Neural progenitor cell (in vitro differentiated cells): ENCODE data around the gene GPS1. TPM values are rescaled to one million over a fixed set of nuclear protein-coding genes. Genes with fewer than 3 reads are reported as not detected.

ENCODE experiments used
- DNase-seq: peaks from one replicate; pipeline ENCODE4 v3.0.0-alpha.2; 2016; ENCODE audit warnings: low spot score
- H2AFZ ChIP-seq: fragments of 200-600 bp; sonication (generic); replicated peaks from 2 replicates; pipeline ENCODE4 v1.6.1; 2016; ENCODE audit warnings: antibody characterized with exemption
- H3F3A ChIP-seq: fragments of 200-600 bp; sonication (generic); 2 replicates; pipeline ENCODE4 v1.6.1; 2016; ENCODE audit warnings: antibody characterized with exemption, low read depth
- H3K27ac ChIP-seq: fragments of 200-600 bp; sonication (generic); 2 replicates; pipeline ENCODE4 v1.5.1; 2016; ENCODE audit warnings: mild to moderate bottlenecking
- H3K27me3 ChIP-seq: fragments of 200-600 bp; sonication (generic); 2 replicates; pipeline ENCODE4 v1.6.1; 2016; ENCODE audit warnings: mild to moderate bottlenecking, moderate library complexity
- H3K36me3 ChIP-seq: fragments of 200-600 bp; sonication (generic); 2 replicates; pipeline ENCODE4 v1.5.1; 2016
- H3K4me1 ChIP-seq: fragments of 200-600 bp; sonication (generic); 2 replicates; pipeline ENCODE4 v1.6.1; 2016; ENCODE audit warnings: mixed run types
- H3K4me2 ChIP-seq: fragments of 200-600 bp; sonication (generic); 2 replicates; pipeline ENCODE4 v1.6.1; 2016
- H3K4me3 ChIP-seq: fragments of 200-600 bp; sonication (generic); 2 replicates; pipeline ENCODE4 v1.5.1; 2016
- H3K79me2 ChIP-seq: fragments of 200-600 bp; sonication (generic); 2 replicates; pipeline ENCODE4 v1.6.1; 2016; ENCODE audit warnings: low read depth
- H3K9ac ChIP-seq: fragments of 200-600 bp; sonication (generic); 2 replicates; pipeline ENCODE4 v1.6.1; 2016
- H3K9me3 ChIP-seq: fragments of 200-600 bp; sonication (generic); 2 replicates; pipeline ENCODE4 v1.5.1; 2016; ENCODE audit warnings: low read depth
- H4K20me1 ChIP-seq: fragments of 200-600 bp; sonication (generic); 2 replicates; pipeline ENCODE4 v1.6.1; 2016; ENCODE audit warnings: low read depth
- H3K27ac Mint-ChIP-seq: 3 replicates; pipeline ENCODE4 v1.8.0; 2021; ENCODE audit warnings: mixed read lengths
- H3K27me3 Mint-ChIP-seq: 2 replicates; pipeline ENCODE4 v1.8.0; 2022; ENCODE audit warnings: low read depth, mild to moderate bottlenecking, inconsistent platforms, moderate library complexity, mixed read lengths; ENCODE audit not compliant: insufficient read depth
- H3K36me3 Mint-ChIP-seq: 3 replicates; pipeline ENCODE4 v1.8.0; 2021; ENCODE audit warnings: mixed read lengths
- H3K4me1 Mint-ChIP-seq: 3 replicates; pipeline ENCODE4 v1.8.0; 2021; ENCODE audit warnings: mixed read lengths
- H3K4me3 Mint-ChIP-seq: 3 replicates; pipeline ENCODE4 v1.8.0; 2021; ENCODE audit warnings: mild to moderate bottlenecking, moderate library complexity, mixed read lengths
- H3K9me3 Mint-ChIP-seq: 3 replicates; pipeline ENCODE4 v1.8.0; 2020; ENCODE audit warnings: mixed read lengths
- CTCF ChIP-seq: fragments of 200-600 bp; sonication (generic); IDR thresholded peaks from 2 replicates; pipeline ENCODE4 v1.5.1; 2017; ENCODE audit warnings: antibody characterized with exemption, mild to moderate bottlenecking
- EZH2 ChIP-seq: fragments of 200-600 bp; sonication (generic); IDR thresholded peaks from 2 replicates; pipeline ENCODE4 v1.6.1; 2017; ENCODE audit warnings: antibody characterized with exemption, mild to moderate bottlenecking, moderate library complexity
- EZH2phosphoT487 ChIP-seq: fragments of 200-600 bp; sonication (generic); IDR thresholded peaks from 2 replicates; pipeline ENCODE4 v1.6.1; 2017; ENCODE audit warnings: antibody characterized with exemption
- total RNA-seq: library from RNA; depleted of rRNA; stranded (reverse); fragments of >200 nt; gene quantifications from 2 replicates; pipeline ENCODE4 v1.2.3, GENCODE V29; 2015; ENCODE audit warnings: low replicate concordance

The GPS1 gene
- total RNA-seq, 1 donor from 2014 or later, result 86.6 TPM

GRCh38 chr17:82080048-82080788 is 28.5 kb downstream of the GPS1 start:
- no peaks in the 10 kb centered on the region for H3K79me2 ChIP-seq
- H3K36me3 ChIP-seq, result no peaks in the 10 kb centered on the region
- H3K4me1 ChIP-seq, result no peaks in the 10 kb centered on the region
- Mint-ChIP-seq H3K4me1 (peaks cover 2% of the 10 kb centered on the region), H3K27me3 (peaks cover 2% of the 10 kb centered on the region), H3K36me3 (peaks cover 5% of the 10 kb centered on the region), H3K4me3 (no peak overlapping the region), H3K9me3 (no peaks in the 10 kb centered on the region), H3K27ac (no peak overlapping the region)
- no peak overlapping the region for H3K9ac ChIP-seq
- no peak for DNase-seq
- H3K4me2 ChIP-seq, result no peak overlapping the region
- H3K9me3 ChIP-seq, result no peaks in the 10 kb centered on the region
- TF ChIP-seq CTCF (no peak), EZH2phosphoT487 (no peak), EZH2 (no peak)
- H3K4me3 ChIP-seq, result no peak overlapping the region
- no peak overlapping the region for H2AFZ ChIP-seq
- peaks cover 66% of the 10 kb centered on the region for H4K20me1 ChIP-seq
- H3K27ac ChIP-seq, result no peak overlapping the region
- H3K27me3 ChIP-seq, result no peaks in the 10 kb centered on the region
- peaks cover 37% of the 10 kb centered on the region for H3F3A ChIP-seq

GRCh38 chr17:82080789-82081464 is 29.2 kb downstream of the GPS1 start:
- Histone ChIP-seq H4K20me1 (peaks cover 72% of the 10 kb centered on the region), H3K9ac (no peak overlapping the region), H3F3A (peaks cover 33% of the 10 kb centered on the region), H3K27ac (no peak overlapping the region), H3K4me3 (no peak overlapping the region), H3K27me3 (no peaks in the 10 kb centered on the region), H2AFZ (no peak overlapping the region), H3K36me3 (no peaks in the 10 kb centered on the region), H3K4me2 (no peak overlapping the region), H3K9me3 (no peaks in the 10 kb centered on the region), H3K4me1 (no peaks in the 10 kb centered on the region), H3K79me2 (no peaks in the 10 kb centered on the region)
- Mint-ChIP-seq H3K27ac (no peak overlapping the region), H3K9me3 (no peaks in the 10 kb centered on the region), H3K27me3 (peaks cover 2% of the 10 kb centered on the region), H3K36me3 (peaks cover 5% of the 10 kb centered on the region), H3K4me3 (no peak overlapping the region), H3K4me1 (peaks cover 2% of the 10 kb centered on the region)
- no peak for TF ChIP-seq EZH2
- no peak for TF ChIP-seq EZH2phosphoT487
- TF ChIP-seq CTCF, result no peak
- no peak for DNase-seq

- Mint-ChIP-seq H3K4me1 (peaks cover 2% of the 10 kb centered on the region), H3K9me3 (no peaks in the 10 kb centered on the region), H3K36me3 (peaks cover 5% of the 10 kb centered on the region), H3K4me3 (no peak overlapping the region), H3K27ac (no peak overlapping the region), H3K27me3 (peaks cover 2% of the 10 kb centered on the region)
- Histone ChIP-seq H3K27ac (no peak overlapping the region), H3K4me1 (no peaks in the 10 kb centered on the region), H4K20me1 (peaks cover 76% of the 10 kb centered on the region), H3K9me3 (no peaks in the 10 kb centered on the region), H2AFZ (no peak overlapping the region), H3K36me3 (no peaks in the 10 kb centered on the region), H3K9ac (no peak overlapping the region), H3K4me2 (no peak overlapping the region), H3F3A (peaks cover 27% of the 10 kb centered on the region), H3K4me3 (no peak overlapping the region), H3K79me2 (no peaks in the 10 kb centered on the region), H3K27me3 (no peaks in the 10 kb centered on the region)
- DNase-seq, result no peak
- TF ChIP-seq CTCF, result no peak
- no peak for TF ChIP-seq EZH2
- no peak for TF ChIP-seq EZH2phosphoT487
Observed at GRCh38 chr17:82081546-82081945, 29.8 kb downstream of the GPS1 start.
